ENCODE data around the gene PLP2.
"Not testable (repeated sequence)": the region's sequence is repeated elsewhere in the genome, so short reads cannot be mapped to it uniquely, and the experiment has no call there.

The PLP2 gene

DNA sequence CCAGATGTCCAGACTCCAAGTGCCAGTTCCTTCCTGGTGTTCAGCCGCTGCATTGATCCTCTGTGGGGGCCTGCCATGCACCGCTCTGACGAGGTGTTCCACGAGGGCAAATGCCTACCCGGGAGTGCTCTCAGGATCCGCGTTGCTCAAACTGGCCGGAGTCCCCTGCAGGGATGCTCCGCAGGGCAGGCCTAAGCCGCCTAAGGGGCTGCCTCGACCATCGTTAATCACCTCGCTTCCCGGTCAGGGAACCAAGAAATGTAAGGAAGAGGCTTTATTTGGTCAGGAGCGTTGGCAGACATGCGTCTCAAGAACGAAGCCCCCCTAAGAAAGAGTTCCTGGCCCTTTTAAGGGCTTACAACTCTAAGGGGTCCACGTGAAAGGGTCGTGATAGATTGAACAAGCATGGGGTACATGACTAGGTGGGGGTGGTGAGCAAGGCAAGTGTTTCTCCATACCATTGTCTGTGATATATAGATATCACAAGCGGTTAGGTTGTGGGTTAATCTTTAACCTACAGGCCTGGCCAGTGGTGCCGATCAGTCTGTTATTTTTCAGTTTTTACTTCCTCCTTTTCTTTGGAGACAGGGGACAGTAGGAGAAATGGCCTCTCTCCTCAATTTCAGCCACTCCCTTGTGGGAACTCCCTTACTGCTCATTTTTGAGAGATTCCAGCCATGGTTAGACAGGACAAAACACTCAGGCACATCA, 23.2 kb upstream of the PLP2 start:
- H3K27ac ChIP-seq (ENCODE audit: low read depth, low read length); H3K4me1 ChIP-seq (ENCODE audit: insufficient read depth, low read length); H3K27me3 ChIP-seq (ENCODE audit: control insufficient read depth in 1 of 2, insufficient read depth in 2 of 2, low read length in 2 of 2); H3K9ac ChIP-seq (ENCODE audit: low read length); H3K36me3 ChIP-seq (ENCODE audit: insufficient read depth, low read length); H3K4me3 ChIP-seq (ENCODE audit: low read depth in 1 of 2, low read length in 2 of 2); H3K9me3 ChIP-seq (ENCODE audit: low read length): not testable (repeated sequence)

- not testable (repeated sequence) for H3K27ac ChIP-seq (ENCODE audit: low read depth, low read length); H3K9me3 ChIP-seq (ENCODE audit: low read length); H3K27me3 ChIP-seq (ENCODE audit: control insufficient read depth in 1 of 2, insufficient read depth in 2 of 2, low read length in 2 of 2); H3K36me3 ChIP-seq (ENCODE audit: insufficient read depth, low read length); H3K4me1 ChIP-seq (ENCODE audit: insufficient read depth, low read length); H3K4me3 ChIP-seq (ENCODE audit: low read depth in 1 of 2, low read length in 2 of 2); H3K9ac ChIP-seq (ENCODE audit: low read length)
These were observed 22.4 kb upstream of the PLP2 start for GRCh38 chrX:49149291-49149690.

GRCh38 chrX:49153467-49153866, 18.2 kb upstream of the PLP2 start:
- Histone ChIP-seq H3K36me3 (ENCODE audit: insufficient read depth, low read length) (no peaks in the 10 kb centered on the region), H3K27me3 (ENCODE audit: control insufficient read depth in 1 of 2, insufficient read depth in 2 of 2, low read length in 2 of 2) (no peaks in the 10 kb centered on the region), H3K4me1 (ENCODE audit: insufficient read depth, low read length) (no peaks in the 10 kb centered on the region)

DNA sequence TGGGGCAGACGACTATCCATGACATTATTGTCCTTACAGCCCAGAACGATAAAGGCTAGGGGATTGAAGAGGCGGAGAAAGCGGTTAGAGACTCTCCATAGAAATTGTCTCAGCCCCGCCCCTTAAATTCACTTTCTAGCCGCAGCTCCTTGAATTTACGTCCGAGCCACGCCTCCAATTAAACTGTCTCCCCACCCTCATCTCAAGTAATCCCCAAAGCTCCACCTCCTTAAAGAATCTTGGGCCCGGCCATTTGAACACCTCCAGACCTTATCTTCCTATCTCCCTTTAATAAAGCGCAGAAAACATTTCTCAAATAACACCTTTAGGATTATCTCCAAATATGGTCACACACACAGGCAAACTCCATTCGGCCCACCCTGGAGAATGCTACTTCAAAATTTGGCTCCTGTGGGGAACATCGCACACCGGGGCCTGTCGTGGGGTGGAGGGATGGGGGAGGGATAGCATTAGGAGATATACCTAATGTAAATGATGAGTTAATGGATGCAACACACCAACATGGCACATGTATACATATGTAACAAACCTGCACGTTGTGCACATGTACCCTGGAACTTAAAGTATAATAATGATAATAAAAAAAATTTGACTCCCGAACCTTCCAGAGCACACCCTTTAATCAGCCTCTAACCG, 16.3 kb upstream of the PLP2 start:
- H3K36me3 ChIP-seq (ENCODE audit: insufficient read depth, low read length): no peaks in the 10 kb centered on the region
- no peaks in the 10 kb centered on the region for H3K9me3 ChIP-seq (ENCODE audit: low read length)
- peak overlapping the region; percentile 74 for H3K27ac ChIP-seq (ENCODE audit: low read depth, low read length)
- no peaks in the 10 kb centered on the region for H3K27me3 ChIP-seq (ENCODE audit: control insufficient read depth in 1 of 2, insufficient read depth in 2 of 2, low read length in 2 of 2)
- H3K4me3 ChIP-seq (ENCODE audit: low read depth in 1 of 2, low read length in 2 of 2): peak overlapping the region; percentile 33 to 49
- H3K4me1 ChIP-seq (ENCODE audit: insufficient read depth, low read length): no peaks in the 10 kb centered on the region
- H3K9ac ChIP-seq (ENCODE audit: low read length): no peak overlapping the region

More at GRCh38 chrX:49153467-49153866, 18.2 kb upstream of the PLP2 start:
- Histone ChIP-seq H3K4me3 (ENCODE audit: low read depth in 1 of 2, low read length in 2 of 2) (no peak overlapping the region), H3K27ac (ENCODE audit: low read depth, low read length) (no peak overlapping the region), H3K9me3 (ENCODE audit: low read length) (no peaks in the 10 kb centered on the region), H3K9ac (ENCODE audit: low read length) (no peak overlapping the region)

DNA sequence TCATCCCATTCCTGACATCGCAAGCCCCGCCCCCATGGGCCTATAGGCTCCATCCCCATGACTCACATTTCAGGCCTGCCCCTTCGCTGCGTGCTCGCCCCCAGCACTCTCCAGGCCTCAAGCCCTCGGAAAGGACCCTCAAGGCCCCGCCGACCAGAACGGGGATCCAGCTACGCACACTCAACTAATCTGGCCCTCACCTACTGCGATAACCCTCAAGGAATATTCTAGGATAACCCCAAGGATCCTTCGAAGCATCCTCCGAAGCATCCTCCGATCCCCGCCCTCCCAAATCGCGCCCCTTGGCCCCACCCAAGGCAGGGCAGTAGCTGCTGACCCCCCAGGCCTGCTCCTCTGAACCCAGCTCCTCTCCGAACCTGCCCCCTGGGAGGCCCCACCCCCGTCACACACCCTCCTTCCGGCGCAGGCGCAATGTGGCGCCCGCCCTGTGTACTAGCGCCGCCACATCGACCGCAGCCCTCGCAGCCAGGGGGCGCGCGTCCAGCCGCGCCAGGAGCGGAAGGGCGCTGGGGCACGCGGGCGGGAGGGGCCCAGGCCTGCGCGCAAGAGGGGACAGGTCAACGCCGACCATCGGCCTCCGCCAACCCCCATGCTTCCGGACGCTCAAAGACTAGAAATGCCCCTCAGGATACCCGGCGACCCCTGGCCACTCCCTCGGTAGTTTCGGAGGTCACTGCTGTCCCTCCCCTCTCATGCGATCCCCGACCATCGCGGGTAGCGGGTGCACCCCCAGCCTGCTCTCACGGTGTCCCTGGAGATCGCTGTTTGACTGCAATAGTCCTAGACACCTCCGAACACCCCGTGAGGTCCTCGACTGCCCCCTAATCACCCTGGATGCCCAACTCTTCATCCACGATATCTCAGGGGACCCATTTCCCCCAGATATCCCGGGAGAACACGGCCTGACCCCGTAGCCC, 15.5 kb upstream of the PLP2 start:
- no peaks in the 10 kb centered on the region for H3K36me3 ChIP-seq (ENCODE audit: insufficient read depth, low read length)
- no peaks in the 10 kb centered on the region for H3K4me1 ChIP-seq (ENCODE audit: insufficient read depth, low read length)
- H3K4me3 ChIP-seq (ENCODE audit: low read depth in 1 of 2, low read length in 2 of 2): peak overlapping the region; percentile 11 to 53
- H3K9ac ChIP-seq (ENCODE audit: low read length): no peak overlapping the region
- H3K9me3 ChIP-seq (ENCODE audit: low read length): no peaks in the 10 kb centered on the region
- peak overlapping the region; percentile 74 for H3K27ac ChIP-seq (ENCODE audit: low read depth, low read length)
- H3K27me3 ChIP-seq (ENCODE audit: control insufficient read depth in 1 of 2, insufficient read depth in 2 of 2, low read length in 2 of 2): no peaks in the 10 kb centered on the region

- no peaks in the 10 kb centered on the region for H3K36me3 ChIP-seq (ENCODE audit: insufficient read depth, low read length)
- no peaks in the 10 kb centered on the region for H3K9me3 ChIP-seq (ENCODE audit: low read length)
- no peaks in the 10 kb centered on the region for H3K4me1 ChIP-seq (ENCODE audit: insufficient read depth, low read length)
- no peaks in the 10 kb centered on the region for H3K27me3 ChIP-seq (ENCODE audit: control insufficient read depth in 1 of 2, insufficient read depth in 2 of 2, low read length in 2 of 2)
- H3K27ac ChIP-seq (ENCODE audit: low read depth, low read length): no peak overlapping the region
- no peak overlapping the region for H3K4me3 ChIP-seq (ENCODE audit: low read depth in 1 of 2, low read length in 2 of 2)
- no peak overlapping the region for H3K9ac ChIP-seq (ENCODE audit: low read length)
These were observed 14.5 kb upstream of the PLP2 start for GRCh38 chrX:49157194-49157593.

GRCh38 chrX:49160908-49161307, 10.8 kb upstream of the PLP2 start:
- no peaks in the 10 kb centered on the region for H3K27me3 ChIP-seq (ENCODE audit: control insufficient read depth in 1 of 2, insufficient read depth in 2 of 2, low read length in 2 of 2)
- no peaks in the 10 kb centered on the region for H3K9me3 ChIP-seq (ENCODE audit: low read length)
- peaks cover 14% of the 10 kb centered on the region for H3K4me1 ChIP-seq (ENCODE audit: insufficient read depth, low read length)
- no peaks in the 10 kb centered on the region for H3K36me3 ChIP-seq (ENCODE audit: insufficient read depth, low read length)
- no peak overlapping the region for H3K4me3 ChIP-seq (ENCODE audit: low read depth in 1 of 2, low read length in 2 of 2)
- no peak overlapping the region for H3K9ac ChIP-seq (ENCODE audit: low read length)
- no peak overlapping the region for H3K27ac ChIP-seq (ENCODE audit: low read depth, low read length)

GRCh38 chrX:49161632-49162031, 10.1 kb upstream of the PLP2 start:
- Histone ChIP-seq H3K27ac (ENCODE audit: low read depth, low read length) (no peak overlapping the region), H3K27me3 (ENCODE audit: control insufficient read depth in 1 of 2, insufficient read depth in 2 of 2, low read length in 2 of 2) (no peaks in the 10 kb centered on the region), H3K4me1 (ENCODE audit: insufficient read depth, low read length) (peaks cover 14% of the 10 kb centered on the region), H3K4me3 (ENCODE audit: low read depth in 1 of 2, low read length in 2 of 2) (no peak overlapping the region), H3K9ac (ENCODE audit: low read length) (no peak overlapping the region), H3K9me3 (ENCODE audit: low read length) (no peaks in the 10 kb centered on the region), H3K36me3 (ENCODE audit: insufficient read depth, low read length) (no peaks in the 10 kb centered on the region)

GRCh38 chrX:49162620-49163019, 9.1 kb upstream of the PLP2 start, which contains the start of gene MAGIX:
MAGIX (plus strand) TSS chrX:49162758; CDS start chrX:49162890, 132 bp downstream.
- no peaks in the 10 kb centered on the region for H3K9me3 ChIP-seq (ENCODE audit: low read length)
- H3K27me3 ChIP-seq (ENCODE audit: control insufficient read depth in 1 of 2, insufficient read depth in 2 of 2, low read length in 2 of 2): no peaks in the 10 kb centered on the region
- H3K4me1 ChIP-seq (ENCODE audit: insufficient read depth, low read length): peaks cover 14% of the 10 kb centered on the region
- H3K27ac ChIP-seq (ENCODE audit: low read depth, low read length): peak within 1 kb of the TSS; percentile 58
- H3K9ac ChIP-seq (ENCODE audit: low read length): no peak within 1 kb of the TSS
- H3K36me3 ChIP-seq (ENCODE audit: insufficient read depth, low read length): no peaks in the 10 kb centered on the region
- peak within 1 kb of the TSS; percentile 27 to 38 for H3K4me3 ChIP-seq (ENCODE audit: low read depth in 1 of 2, low read length in 2 of 2)

DNA sequence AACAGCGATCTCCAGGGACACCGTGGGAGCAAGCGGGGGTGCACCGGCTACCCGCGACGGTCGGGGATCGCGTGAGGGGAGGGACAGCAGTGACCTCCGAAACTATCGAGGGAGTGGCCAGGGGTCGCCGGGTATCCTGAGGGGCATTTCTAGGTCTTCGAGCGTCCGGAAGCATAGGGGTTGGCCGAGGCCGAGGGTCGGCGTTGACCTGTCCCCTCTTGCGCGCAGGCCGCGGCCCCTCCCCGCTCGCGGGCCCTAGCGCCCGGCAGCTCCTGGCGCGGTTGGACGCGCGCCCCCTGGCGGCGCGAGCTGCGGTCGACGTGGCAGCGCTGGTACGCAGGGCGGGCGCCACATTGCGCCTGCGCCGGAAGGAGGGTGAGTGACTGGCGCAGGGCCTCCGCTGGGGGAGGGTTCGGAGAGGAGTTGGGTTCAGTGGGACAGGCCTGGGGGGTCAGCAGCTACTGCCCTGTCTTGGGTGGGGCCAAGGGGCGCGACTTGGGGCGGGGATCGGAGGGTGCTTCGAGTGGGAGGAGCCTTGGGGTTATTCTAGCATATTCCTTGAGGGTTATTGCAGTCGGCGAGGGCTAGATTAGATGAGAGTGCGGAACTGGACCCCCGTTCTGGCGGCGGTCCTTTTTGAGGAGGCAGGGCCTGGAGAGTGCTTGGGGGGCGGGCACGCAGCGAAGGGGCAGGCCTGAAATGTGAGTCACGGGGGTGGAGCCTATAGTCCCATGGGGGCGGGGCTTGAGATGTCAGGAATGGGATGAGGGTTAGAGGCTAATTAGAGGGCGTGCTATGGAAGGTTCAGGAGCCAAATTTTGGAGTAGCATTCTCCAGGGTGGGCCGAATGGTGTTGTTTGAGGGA, 7.9 kb upstream of the PLP2 start:
- no peaks in the 10 kb centered on the region for H3K27me3 ChIP-seq (ENCODE audit: control insufficient read depth in 1 of 2, insufficient read depth in 2 of 2, low read length in 2 of 2)
- no peaks in the 10 kb centered on the region for H3K36me3 ChIP-seq (ENCODE audit: insufficient read depth, low read length)
- peak overlapping the region; percentile 88 for H3K27ac ChIP-seq (ENCODE audit: low read depth, low read length)
- H3K4me3 ChIP-seq (ENCODE audit: low read depth in 1 of 2, low read length in 2 of 2): peak overlapping the region; percentile 32 to 38
- H3K9ac ChIP-seq (ENCODE audit: low read length): no peak overlapping the region
- peaks cover 14% of the 10 kb centered on the region for H3K4me1 ChIP-seq (ENCODE audit: insufficient read depth, low read length)
- H3K9me3 ChIP-seq (ENCODE audit: low read length): no peaks in the 10 kb centered on the region

Measured in muscle layer of colon (tissue), 2 donors.